Endothelial cell of umbilical vein (primary cell): ENCODE data around the gene PDCD7. TPM values are rescaled to one million over a fixed set of nuclear protein-coding genes. Genes with fewer than 3 reads are reported as not detected.

Source experiments
- BruUV-seq: library from RNA; stranded (reverse); fragments of 400-500 nt; replicated peaks from 2 replicates; lab custom pipeline; 2021; lab: Mats Ljungman, UMichigan
- CTCF ChIA-PET: fragments of 300-600, 350-600 bp; sonication (Branson Sonifier 250); formaldehyde crosslinking; loops from one replicate; lab custom pipeline; 2021; ENCODE audit warnings: antibody characterized with exemption, inconsistent platforms; lab: Charles Lee
- POLR2A ChIA-PET: fragments of 300-600, 350-600 bp; sonication (Branson Sonifier 250); formaldehyde crosslinking; loops from one replicate; lab custom pipeline; 2021; ENCODE audit warnings: antibody characterized with exemption, inconsistent platforms; lab: Charles Lee
- DNase-seq: peaks from one replicate; pipeline ENCODE4 v3.0.0-alpha.2; 2011; ENCODE audit warnings: low read depth, low spot score
- FAIRE-seq: peaks from 2 replicates; lab custom pipeline; 2011; peaks lifted over from hg19 to GRCh38; lab: Jason Lieb, UNC
- H2AFZ ChIP-seq: 2 replicates; pipeline ENCODE4 v1.6.0; 2012; ENCODE audit warnings: low read depth, low read length, control low read depth, inconsistent platforms
- H3K27ac ChIP-seq: 2 replicates; pipeline ENCODE4 v1.5.1; 2011; ENCODE audit warnings: low read depth, mild to moderate bottlenecking, control low read depth, low read length, moderate library complexity; ENCODE audit not compliant: insufficient read depth
- H3K27me3 ChIP-seq, 2 experiments: 2 replicates each; pipeline versions ENCODE4 v1.6.0 to v1.6.1; 2011; ENCODE audit warnings: low read length in 2 of 2, mixed read lengths in 1 of 2; ENCODE audit not compliant: control insufficient read depth in 2 of 2, insufficient read depth in 2 of 2
- H3K36me3 ChIP-seq, 2 experiments: 2 replicates in 1 of 2; 3 replicates in 1 of 2; pipeline ENCODE4 v1.5.1; 2011; ENCODE audit warnings: low read length in 2 of 2, mild to moderate bottlenecking in 1 of 2, moderate library complexity in 1 of 2; ENCODE audit not compliant: control insufficient read depth in 2 of 2, insufficient read depth in 2 of 2; ENCODE audit errors: extremely low read depth in 1 of 2
- H3K4me1 ChIP-seq: 3 replicates; pipeline ENCODE4 v1.5.1; 2011; ENCODE audit warnings: mild to moderate bottlenecking, low read length; ENCODE audit not compliant: control insufficient read depth, insufficient read depth; ENCODE audit errors: extremely low read depth
- H3K4me2 ChIP-seq: 2 replicates; pipeline ENCODE4 v1.6.1; 2011; ENCODE audit warnings: low read length, control low read depth, mixed read lengths; ENCODE audit not compliant: insufficient read depth
- H3K4me3 ChIP-seq, 3 experiments: fragments of 200-600 bp in 1 of 3; sonication (generic), shearing (Covaris generic) in 1 of 3; replicated peaks in 1 of 3; 2 replicates each; pipeline ENCODE4 v1.5.1; 2011 to 2016; ENCODE audit warnings: control low read depth in 3 of 3, low read length in 3 of 3, mild to moderate bottlenecking in 2 of 3, inconsistent platforms in 1 of 3, low read depth in 1 of 3, moderate library complexity in 1 of 3; ENCODE audit not compliant: insufficient read depth in 1 of 3
- H3K79me2 ChIP-seq: 2 replicates; pipeline ENCODE4 v1.6.0; 2012; ENCODE audit warnings: low read length, inconsistent platforms; ENCODE audit not compliant: control insufficient read depth, insufficient read depth
- H3K9ac ChIP-seq: replicated peaks from 2 replicates; pipeline ENCODE3; 2011; ENCODE audit warnings: low read length, control low read depth; ENCODE audit not compliant: insufficient read depth; ENCODE audit errors: extremely low read depth
- H3K9me1 ChIP-seq: replicated peaks from 3 replicates; pipeline ENCODE4 v1.6.0; 2011; ENCODE audit warnings: mild to moderate bottlenecking, low read length; ENCODE audit not compliant: control insufficient read depth, insufficient read depth; ENCODE audit errors: extremely low read depth
- H3K9me3 ChIP-seq: replicated peaks from 2 replicates; pipeline ENCODE4 v1.5.1; 2012; ENCODE audit warnings: low read length, inconsistent platforms; ENCODE audit not compliant: control insufficient read depth, insufficient read depth
- H4K20me1 ChIP-seq: replicated peaks from 2 replicates; pipeline ENCODE3; 2011; ENCODE audit warnings: mild to moderate bottlenecking, low read length; ENCODE audit not compliant: control insufficient read depth, insufficient read depth; ENCODE audit errors: extremely low read depth
- CTCF ChIP-seq, 2 donors: IDR thresholded peaks; 1 replicate in 1 of 2; 2 replicates in 1 of 2; pipeline ENCODE4 v1.5.1; 2011; ENCODE audit warnings: low read length in 2 of 2, mild to moderate bottlenecking in 2 of 2, moderate library complexity in 2 of 2, control low read depth in 1 of 2, inconsistent platforms in 1 of 2, low read depth in 1 of 2; ENCODE audit not compliant: insufficient read depth in 1 of 2; ENCODE audit errors: extremely low read depth in 1 of 2
- EZH2 ChIP-seq: IDR thresholded peaks from 2 replicates; pipeline ENCODE4 v1.6.1; 2012; ENCODE audit warnings: borderline replicate concordance, low read depth, mild to moderate bottlenecking, moderate library complexity, low read length, inconsistent platforms; ENCODE audit not compliant: severe bottlenecking
- FOS ChIP-seq: IDR thresholded peaks from 2 replicates; pipeline ENCODE4 v1.6.1; 2011; ENCODE audit warnings: mild to moderate bottlenecking, low read length, moderate library complexity, borderline replicate concordance; ENCODE audit not compliant: insufficient read depth
- GATA2 ChIP-seq: IDR thresholded peaks from 2 replicates; pipeline ENCODE4 v1.7.0; 2011; ENCODE audit warnings: low read depth, mild to moderate bottlenecking, moderate library complexity, mixed read lengths, low read length; ENCODE audit not compliant: insufficient read length, insufficient read depth
- JUN ChIP-seq: IDR thresholded peaks from 2 replicates; pipeline ENCODE4 v1.6.1; 2011; ENCODE audit warnings: borderline replicate concordance, low read depth; ENCODE audit not compliant: insufficient read length, insufficient read depth
- MYC ChIP-seq: IDR thresholded peaks from one replicate; pipeline ENCODE4 v1.6.1; 2011; ENCODE audit warnings: mild to moderate bottlenecking, low read depth, low read length
- POLR2A ChIP-seq: IDR thresholded peaks from 2 replicates; pipeline ENCODE4 v1.6.1; 2012; ENCODE audit warnings: low read depth, mild to moderate bottlenecking, control low read depth, low read length
- POLR2AphosphoS5 ChIP-seq: IDR thresholded peaks from 2 replicates; pipeline ENCODE4 v1.6.1; 2012; ENCODE audit warnings: low read depth, mild to moderate bottlenecking, control low read depth, low read length, moderate library complexity; ENCODE audit not compliant: insufficient read depth
- dilution Hi-C: fragments of 300-500 bp; cut with MboI; formaldehyde crosslinking; loops from one replicate; pipeline ENCODE4 v1.15.0; 2019; ENCODE audit warnings: low sequenced_read_pairs; ENCODE audit not compliant: extremely low pct_ligation_motif_present
- intact Hi-C: fragments of 100-400 bp; cut with micrococcal nuclease; formaldehyde crosslinking; loops from one replicate; pipeline ENCODE4 v1.10.0; 2022
- polyA plus RNA-seq, 4 experiments: library from polyadenylated mRNA; depleted of rRNA in 3 of 4; stranded (reverse) in 3 of 4; unstranded in 1 of 4; fragments of >200 nt; gene quantifications; 2 replicates each; pipeline versions ENCODE4 v1.2.1 to v1.2.3, GENCODE V29; 2011 to 2012; ENCODE audit warnings: missing spikeins in 1 of 4
- total RNA-seq: library from RNA; stranded (reverse); gene quantifications from 2 replicates; pipeline ENCODE4 v1.2.3, GENCODE V29; 2021
- TF ChIP-seq, protein P1 (sequence below): IDR thresholded peaks from 2 replicates; pipeline ENCODE4 v1.6.1; 2011; ENCODE audit not compliant: insufficient read depth, insufficient read length

Gene PDCD7
- total and polyA plus RNA-seq, 2 donors (not counting 3 experiments of a cell fraction or from before 2014, with no cell fraction given) = 12.1 to 19.5 TPM

GRCh38 chr15:65176056-65176455, 42.4 kb upstream of the PDCD7 start:
- POLR2A ChIA-PET = no interaction called here
- no peak overlapping the region for H3K4me3 ChIP-seq
- H2AFZ ChIP-seq = no peak overlapping the region
- no peaks in the 10 kb centered on the region for H3K27me3 ChIP-seq
- TF ChIP-seq GATA2 (no peak), CTCF (IDR thresholded peaks at IDR 0.05; ENCODE audit: extremely low read depth in 1 of 2, insufficient read depth in 1 of 2, low read depth in 1 of 2, low read length in 2 of 2) (no peak)
- no peaks in the 10 kb centered on the region for H3K9me1 ChIP-seq
- CTCF ChIA-PET = interaction anchor here (0.6 kb wide), 1 partner anchor 26 kb away, joined by 3 read pairs; no protein-coding TSS in a partner anchor
- BruUV-seq = no TSS peak
- dilution Hi-C loops (no loop called here), intact Hi-C loops (no loop called here)
- H3K27ac ChIP-seq = no peak overlapping the region
- no peaks in the 10 kb centered on the region for H3K9me3 ChIP-seq
- no peak overlapping the region for H3K9ac ChIP-seq
- FAIRE-seq (no peak), DNase-seq (no peak)
- no peaks in the 10 kb centered on the region for H3K4me1 ChIP-seq
- peaks cover 19% of the 10 kb centered on the region for H3K79me2 ChIP-seq
- H4K20me1 ChIP-seq = no peaks in the 10 kb centered on the region
- H3K36me3 ChIP-seq = peaks cover 4 to 18% of the 10 kb centered on the region in 2 experiments
- no peak overlapping the region for H3K4me2 ChIP-seq

DNA sequence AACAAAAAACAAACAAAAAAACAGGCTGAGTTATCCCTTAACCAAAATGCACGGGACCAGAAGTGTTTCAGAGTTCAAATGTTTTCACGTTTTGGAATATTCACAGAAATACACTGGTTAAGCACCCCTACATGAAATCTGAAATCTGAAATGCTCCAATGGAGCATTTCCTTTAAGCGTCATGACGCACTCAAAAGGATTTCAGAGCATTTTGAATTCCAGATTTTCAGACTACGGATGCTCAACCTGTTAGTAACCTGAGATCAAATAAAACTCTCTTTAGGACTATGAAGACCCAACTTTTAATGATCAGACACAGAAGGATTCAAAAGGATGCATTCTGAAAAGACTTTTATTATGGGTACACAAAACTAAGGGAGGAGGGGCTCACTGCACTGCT, 41.9 kb upstream of the PDCD7 start:
- no peak for DNase-seq
- Histone ChIP-seq H3K79me2 (peaks cover 16% of the 10 kb centered on the region), H3K9me3 (no peaks in the 10 kb centered on the region), H2AFZ (no peak overlapping the region), H3K36me3 (peaks cover 4 to 18% of the 10 kb centered on the region in 2 experiments), H3K9me1 (no peaks in the 10 kb centered on the region), H3K27me3 (no peaks in the 10 kb centered on the region), H4K20me1 (no peaks in the 10 kb centered on the region), H3K4me1 (no peaks in the 10 kb centered on the region), H3K4me2 (no peak overlapping the region), H3K27ac (no peak overlapping the region), H3K9ac (no peak overlapping the region), H3K4me3 (no peak overlapping the region)
- TF ChIP-seq POLR2A (no peak), GATA2 (no peak), MYC (no peak), EZH2 (no peak), POLR2AphosphoS5 (no peak), FOS (no peak), CTCF (IDR thresholded peaks at IDR 0.05; ENCODE audit: extremely low read depth in 1 of 2, insufficient read depth in 1 of 2, low read depth in 1 of 2, low read length in 2 of 2) (no peak), JUN (no peak)
- TF ChIP-seq, protein P1, sequence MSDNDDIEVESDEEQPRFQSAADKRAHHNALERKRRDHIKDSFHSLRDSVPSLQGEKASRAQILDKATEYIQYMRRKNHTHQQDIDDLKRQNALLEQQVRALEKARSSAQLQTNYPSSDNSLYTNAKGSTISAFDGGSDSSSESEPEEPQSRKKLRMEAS = no peak
- dilution Hi-C loops (no loop called here), intact Hi-C loops (no loop called here)
- CTCF ChIA-PET = no interaction called here
- POLR2A ChIA-PET = no interaction called here
- no TSS peak for BruUV-seq
- no peak for FAIRE-seq
